HG03064 (cell line): ENCODE data around the gene ARID1A.

Source experiments
- ATAC-seq: cut with Tn5 transposase; IDR thresholded peaks from one replicate; pipeline ENCODE4 v1.9.1; 2021; ENCODE audit warnings: low read depth; ENCODE audit not compliant: unreplicated experiment

ARID1A gene

DNA sequence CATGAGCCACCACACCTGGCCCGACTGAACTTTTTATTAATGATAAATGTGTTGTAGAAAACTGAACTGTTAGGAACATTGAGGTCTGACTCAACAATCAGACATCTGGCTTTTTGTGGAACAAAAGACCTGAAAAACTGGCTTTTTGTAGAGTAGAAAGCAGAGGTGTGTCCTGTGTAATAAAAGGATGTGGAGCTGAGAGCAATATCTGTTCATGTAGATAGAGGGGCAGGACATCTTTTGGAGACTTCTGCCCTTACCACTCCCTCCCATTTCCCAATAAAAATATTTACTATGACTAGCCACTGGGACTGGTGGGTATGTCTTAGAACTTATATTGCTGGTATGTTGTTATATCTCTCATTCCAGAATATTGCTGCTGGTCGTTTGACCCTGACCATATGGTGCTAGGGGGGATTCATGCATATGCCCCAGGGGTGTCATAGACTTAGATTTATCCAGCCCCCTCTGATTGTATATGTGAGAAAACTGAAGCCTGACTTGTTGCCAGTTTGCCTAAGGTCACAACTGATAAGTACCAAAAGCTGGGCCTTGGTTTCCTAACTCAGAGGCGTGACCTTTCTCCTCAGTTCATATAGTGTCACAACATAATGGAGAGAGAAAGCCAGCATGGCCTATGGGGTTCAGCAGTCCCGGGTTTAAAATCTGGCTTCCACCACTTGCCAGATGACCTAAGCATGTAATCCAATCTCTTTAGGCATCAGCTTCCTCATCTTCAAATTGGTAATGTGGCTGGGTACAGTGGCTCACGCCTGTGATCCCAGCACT is 58.5 kb downstream of the ARID1A start:
- no peak for ATAC-seq

DNA sequence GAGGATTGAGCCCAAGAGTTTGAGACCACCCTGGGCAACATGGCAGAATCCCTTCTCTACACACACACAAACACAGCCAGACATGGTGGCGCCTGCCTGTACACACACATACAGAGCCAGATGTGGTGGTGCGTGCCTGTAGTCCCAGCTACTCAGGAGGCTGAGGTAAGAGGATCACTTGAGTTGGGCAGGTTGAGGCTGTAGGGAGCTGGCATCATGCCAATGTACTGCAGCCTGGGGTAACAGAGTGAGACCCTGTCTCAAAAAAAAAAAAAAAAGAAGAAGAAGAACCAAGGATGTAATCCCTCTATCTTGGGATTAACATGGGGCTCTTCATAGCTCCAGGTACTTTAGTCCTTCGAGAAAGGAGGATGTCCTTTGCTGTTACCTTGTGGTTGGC is 62.5 kb downstream of the ARID1A start:
- no peak for ATAC-seq

DNA sequence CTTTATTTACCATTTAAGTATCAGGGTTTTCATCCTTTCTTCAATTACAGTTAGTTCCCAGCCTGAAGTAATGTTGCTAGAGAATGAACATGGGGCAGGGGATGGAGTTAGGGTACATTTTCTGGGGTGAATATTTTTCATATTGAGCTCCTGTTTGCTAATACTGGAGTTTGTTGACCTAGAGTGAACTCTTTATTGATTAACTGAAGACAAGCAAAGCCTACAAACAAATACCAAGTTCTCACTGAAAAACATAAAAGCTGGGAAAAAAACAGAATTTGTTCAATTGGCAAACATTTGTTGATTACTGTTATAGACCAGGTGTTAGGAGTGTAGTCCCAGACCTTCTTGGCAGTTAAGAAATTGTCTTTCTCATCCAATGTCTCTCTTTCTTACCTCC is 63.7 kb downstream of the ARID1A start:
- ATAC-seq = no peak

DNA sequence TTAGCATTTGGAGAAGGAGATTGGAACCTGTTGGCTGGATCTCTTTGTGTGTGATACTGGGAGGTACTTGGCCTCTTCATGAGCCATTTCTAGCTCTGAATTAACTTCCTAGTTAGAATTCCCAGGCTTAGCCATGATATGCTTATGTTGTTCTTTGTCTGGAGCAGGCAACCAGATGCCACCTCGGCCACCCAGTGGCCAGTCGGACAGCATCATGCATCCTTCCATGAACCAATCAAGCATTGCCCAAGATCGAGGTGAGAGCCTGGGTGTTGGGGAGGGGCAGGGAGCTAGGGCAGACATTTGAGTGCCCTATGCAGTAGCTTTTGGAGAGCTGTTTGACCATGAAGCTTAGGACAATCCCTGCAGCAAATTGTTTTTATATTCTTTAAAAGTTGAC is 65.4 kb downstream of the ARID1A start:
- no peak for ATAC-seq

DNA sequence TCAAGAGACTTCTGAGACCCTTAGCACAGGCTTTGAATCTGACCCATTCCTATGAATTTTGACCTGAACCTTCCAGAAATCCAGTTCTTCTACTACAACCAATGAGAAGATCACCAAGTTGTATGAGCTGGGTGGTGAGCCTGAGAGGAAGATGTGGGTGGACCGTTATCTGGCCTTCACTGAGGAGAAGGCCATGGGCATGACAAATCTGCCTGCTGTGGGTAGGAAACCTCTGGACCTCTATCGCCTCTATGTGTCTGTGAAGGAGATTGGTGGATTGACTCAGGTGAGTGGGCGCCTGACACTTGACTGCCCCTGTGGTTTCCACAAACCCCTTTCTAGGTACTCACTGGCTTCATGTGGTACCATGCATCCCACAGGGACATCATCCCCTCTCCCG is 71.9 kb downstream of the ARID1A start:
- ATAC-seq = no peak

DNA sequence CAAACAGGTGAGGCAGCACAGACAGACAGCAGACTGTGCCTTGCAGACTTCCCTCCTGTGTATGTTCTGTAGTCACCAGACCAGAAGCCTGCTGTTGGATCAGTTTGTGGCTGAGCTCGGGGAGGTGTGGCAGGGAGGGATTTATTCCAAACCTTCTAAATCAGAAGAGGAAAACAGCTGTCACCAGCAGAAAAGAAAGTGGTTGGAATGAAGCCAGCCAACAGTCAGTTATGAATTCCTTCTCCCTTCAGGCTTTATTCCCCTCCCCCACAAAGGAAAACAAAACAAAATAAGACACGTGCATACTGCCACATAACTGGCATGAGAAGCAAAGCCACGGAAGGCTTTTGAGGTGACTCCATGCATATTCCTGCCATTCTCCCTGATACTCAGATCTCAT is 72.9 kb downstream of the ARID1A start:
- ATAC-seq = no peak

DNA sequence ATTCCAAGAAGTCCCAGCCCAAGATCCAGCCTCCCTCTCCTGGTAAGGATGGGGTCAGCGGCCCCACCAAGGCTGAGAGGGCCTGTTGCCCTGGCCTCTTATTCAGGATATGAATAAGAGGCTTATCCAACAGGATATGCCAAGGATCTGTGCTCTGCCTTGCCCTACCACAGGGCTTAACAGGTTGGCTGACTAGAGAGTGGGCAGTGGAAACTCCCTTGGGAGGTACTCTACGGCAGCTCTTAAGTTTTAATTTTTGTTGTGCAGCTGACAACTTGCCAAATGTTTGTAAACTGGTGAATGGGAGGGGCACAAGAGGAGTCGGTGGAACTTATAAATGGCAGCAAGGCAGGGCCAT is 75.4 kb downstream of the ARID1A start:
- no peak for ATAC-seq

DNA sequence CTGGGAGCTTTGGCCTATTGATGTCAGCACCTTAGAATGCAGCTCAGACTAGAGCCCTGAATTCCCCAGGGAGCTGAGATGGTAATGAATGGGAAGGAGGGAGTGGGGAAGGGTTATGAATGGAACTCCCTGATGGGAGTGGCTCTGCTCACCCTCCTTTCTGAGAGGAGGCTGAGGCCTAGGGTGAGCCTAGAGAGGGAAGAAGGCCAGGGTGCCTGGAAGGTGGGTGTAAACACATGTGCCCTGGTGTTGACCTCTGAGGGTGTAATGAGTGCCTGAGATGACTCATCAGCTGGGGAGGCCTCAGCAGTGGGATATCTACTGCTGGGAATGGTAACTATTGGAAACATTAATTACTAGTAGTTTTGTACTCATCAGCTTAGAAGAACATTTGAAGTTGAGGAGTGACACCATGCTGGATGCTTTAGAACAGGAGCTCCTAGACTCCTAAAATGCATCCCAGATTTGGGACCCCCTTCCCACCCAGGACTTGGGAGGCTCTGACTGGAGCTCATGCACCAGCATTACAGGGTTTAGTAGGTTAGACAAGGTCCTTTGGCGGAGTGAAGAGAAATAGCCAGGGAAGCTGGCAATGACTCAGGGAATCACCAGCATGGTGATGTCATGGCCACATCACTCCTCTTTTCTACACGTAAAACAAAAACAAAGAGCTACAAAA is 76.0 kb downstream of the ARID1A start:
- ATAC-seq = no peak

DNA sequence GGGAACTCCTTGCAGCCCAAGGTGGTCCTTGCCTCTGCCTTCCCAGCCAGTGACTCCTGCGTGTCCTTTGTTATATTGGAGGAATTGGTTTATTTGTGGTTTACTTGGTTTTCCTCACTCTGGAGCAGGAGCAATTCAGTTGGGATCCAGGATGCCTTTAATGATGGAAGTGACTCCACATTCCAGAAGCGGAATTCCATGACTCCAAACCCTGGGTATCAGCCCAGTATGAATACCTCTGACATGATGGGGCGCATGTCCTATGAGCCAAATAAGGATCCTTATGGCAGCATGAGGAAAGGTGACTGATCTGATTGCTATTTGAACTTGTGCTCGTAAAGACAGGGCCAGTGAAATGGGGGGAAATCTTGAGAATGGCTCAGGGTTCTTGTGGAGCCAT is 76.9 kb downstream of the ARID1A start:
- ATAC-seq = no peak

DNA sequence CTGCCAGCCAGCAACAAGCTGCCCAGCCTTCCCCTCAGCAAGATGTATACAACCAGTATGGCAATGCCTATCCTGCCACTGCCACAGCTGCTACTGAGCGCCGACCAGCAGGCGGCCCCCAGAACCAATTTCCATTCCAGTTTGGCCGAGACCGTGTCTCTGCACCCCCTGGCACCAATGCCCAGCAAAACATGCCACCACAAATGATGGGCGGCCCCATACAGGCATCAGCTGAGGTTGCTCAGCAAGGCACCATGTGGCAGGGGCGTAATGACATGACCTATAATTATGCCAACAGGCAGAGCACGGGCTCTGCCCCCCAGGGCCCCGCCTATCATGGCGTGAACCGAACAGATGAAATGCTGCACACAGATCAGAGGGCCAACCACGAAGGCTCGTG is 78.6 kb downstream of the ARID1A start:
- no peak for ATAC-seq

DNA sequence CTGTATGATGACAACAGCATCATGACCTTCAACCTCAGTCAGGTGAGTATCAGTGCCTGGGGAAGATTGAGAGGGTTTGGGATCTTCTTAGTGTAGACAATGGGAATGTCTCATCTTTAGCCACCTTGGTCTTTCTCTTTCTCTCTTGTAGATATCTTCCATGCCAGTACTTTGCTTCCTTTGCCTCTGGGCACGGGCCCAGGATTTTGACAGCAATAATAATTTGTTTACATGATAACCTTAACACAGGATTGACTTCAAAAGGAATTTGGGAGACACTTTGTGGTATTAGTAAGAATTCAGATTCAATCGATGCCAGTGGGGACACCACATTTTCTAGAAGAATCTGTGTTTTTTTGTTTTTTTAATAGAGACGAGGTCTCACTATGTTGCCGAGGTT is 79.9 kb downstream of the ARID1A start:
- ATAC-seq = no peak

DNA sequence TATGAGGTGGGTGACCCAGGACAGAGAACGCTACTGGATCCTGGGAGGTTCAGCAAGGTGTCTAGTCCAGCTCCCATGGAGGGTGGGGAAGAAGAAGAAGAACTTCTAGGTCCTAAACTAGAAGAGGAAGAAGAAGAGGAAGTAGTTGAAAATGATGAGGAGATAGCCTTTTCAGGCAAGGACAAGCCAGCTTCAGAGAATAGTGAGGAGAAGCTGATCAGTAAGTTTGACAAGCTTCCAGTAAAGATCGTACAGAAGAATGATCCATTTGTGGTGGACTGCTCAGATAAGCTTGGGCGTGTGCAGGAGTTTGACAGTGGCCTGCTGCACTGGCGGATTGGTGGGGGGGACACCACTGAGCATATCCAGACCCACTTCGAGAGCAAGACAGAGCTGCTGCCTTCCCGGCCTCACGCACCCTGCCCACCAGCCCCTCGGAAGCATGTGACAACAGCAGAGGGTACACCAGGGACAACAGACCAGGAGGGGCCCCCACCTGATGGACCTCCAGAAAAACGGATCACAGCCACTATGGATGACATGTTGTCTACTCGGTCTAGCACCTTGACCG is 83.4 kb downstream of the ARID1A start:
- ATAC-seq = no peak

DNA sequence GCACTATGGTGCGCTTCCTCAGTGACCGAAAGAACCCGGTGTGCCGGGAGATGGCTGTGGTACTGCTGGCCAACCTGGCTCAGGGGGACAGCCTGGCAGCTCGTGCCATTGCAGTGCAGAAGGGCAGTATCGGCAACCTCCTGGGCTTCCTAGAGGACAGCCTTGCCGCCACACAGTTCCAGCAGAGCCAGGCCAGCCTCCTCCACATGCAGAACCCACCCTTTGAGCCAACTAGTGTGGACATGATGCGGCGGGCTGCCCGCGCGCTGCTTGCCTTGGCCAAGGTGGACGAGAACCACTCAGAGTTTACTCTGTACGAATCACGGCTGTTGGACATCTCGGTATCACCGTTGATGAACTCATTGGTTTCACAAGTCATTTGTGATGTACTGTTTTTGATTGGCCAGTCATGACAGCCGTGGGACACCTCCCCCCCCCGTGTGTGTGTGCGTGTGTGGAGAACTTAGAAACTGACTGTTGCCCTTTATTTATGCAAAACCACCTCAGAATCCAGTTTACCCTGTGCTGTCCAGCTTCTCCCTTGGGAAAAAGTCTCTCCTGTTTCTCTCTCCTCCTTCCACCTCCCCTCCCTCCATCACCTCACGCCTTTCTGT is 84.6 kb downstream of the ARID1A start:
- ATAC-seq = no peak

DNA sequence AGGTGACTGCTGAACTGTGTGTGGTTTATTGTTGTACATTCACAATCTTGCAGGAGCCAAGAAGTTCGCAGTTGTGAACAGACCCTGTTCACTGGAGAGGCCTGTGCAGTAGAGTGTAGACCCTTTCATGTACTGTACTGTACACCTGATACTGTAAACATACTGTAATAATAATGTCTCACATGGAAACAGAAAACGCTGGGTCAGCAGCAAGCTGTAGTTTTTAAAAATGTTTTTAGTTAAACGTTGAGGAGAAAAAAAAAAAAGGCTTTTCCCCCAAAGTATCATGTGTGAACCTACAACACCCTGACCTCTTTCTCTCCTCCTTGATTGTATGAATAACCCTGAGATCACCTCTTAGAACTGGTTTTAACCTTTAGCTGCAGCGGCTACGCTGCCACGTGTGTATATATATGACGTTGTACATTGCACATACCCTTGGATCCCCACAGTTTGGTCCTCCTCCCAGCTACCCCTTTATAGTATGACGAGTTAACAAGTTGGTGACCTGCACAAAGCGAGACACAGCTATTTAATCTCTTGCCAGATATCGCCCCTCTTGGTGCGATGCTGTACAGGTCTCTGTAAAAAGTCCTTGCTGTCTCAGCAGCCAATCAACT is 85.5 kb downstream of the ARID1A start:
- no peak for ATAC-seq

DNA sequence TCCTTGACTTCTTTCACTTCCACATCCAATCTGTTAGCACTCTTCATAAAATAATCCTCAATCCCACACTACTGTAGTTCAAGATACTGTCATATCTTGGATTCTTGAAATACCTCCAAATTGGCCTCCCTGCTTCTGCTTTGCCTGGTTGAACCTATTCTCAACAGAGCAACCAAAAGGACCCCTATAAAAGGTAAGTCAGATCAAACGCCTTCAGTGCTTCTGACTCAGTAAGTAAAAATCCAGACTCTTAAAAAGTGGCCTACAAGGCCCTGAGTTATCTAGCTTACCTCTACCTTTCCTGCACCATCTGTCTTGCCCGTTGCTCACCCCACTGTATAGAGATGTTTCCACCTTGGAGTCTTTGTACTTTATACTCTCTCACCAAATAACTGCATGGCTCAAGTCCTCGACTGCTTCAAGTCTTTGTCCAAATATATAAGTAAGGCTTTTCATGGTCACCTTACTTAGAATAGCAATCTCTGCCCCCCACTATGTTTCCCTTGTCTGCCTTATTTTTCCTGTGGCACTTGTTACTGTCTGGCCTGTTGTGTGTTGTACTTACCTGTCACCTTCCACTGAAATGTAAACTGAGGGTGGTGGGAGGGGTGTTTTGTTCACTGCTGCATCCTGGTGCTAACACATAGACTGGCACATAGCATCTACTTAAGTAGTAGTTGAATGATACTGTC is 86.9 kb downstream of the ARID1A start:
- ATAC-seq = no peak

DNA sequence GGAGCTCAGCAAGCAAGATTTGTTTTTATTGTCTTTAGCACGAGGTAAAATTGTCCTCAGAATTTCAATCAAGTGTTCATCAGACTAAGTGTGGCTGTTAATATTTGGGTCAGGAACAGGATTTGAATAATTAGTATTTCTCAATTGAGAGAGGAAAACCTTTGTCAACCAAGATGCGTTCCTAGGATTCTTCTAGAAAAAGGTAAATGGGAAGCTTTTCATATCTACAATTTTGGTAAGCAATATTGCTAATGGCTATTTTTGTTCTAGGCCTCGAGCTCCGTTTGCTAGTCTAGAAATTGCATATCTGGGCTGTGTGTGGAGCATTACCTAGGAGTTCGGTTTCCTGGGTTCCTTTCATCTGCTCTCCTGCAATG is 87.8 kb downstream of the ARID1A start:
- no peak for ATAC-seq

DNA sequence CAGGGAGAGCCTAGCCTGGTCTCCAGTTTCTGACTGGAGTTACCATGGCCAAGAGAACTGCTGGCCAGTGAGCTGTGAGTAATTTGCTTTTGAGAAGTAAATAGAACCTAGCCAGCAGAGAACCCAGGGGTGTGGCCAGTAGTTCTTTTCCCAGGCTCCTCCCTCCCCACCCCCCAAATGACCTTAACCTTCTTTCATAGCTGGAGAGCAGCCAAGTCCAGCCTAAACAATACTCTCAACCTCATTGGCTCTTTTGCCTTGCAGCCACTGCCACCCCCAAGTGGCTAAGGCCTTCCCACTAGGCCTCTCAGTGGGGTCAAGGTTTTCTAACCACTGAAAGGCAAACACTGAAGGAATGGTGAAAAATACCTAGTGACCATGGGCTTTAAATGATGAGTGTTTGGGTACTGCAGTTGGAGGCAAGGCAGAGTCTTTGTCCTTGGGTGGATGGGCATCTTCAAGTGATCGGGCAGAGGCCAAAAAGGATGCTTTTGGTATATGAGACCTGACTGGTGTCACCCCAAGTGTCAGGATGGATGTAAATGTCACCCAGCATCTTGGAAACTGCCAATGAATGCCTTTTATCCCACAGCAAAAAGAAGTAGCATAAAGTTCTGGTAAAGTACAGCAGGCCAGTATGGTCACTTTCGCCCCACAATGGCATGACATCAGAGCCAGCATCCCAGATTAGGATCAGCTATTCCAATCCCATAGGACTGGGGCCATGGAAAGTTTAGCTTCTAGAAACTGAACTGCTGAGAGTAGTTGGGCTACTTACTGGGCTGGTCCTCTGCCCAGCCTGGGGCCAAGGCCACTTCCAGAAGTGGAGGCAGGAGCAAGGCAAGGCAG is 88.4 kb downstream of the ARID1A start:
- no peak for ATAC-seq

DNA sequence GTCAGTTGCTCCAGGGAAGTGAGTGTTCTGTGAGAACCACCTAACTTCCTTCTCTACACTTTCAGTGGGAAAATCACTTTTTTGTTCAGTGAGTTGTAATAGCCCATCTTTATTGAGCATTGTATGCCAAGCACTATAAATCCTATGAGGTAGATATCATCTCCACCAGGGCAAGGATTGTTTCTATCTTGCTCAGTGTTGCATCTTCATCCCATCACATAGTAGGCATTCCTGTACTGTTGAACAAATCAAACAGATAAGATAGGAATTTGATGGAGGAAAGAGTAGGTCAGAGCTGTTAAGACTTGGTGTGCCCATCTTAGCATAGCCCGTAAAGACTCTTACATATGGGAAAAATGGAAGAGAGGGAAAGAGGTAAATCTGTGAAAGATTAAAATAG is 89.1 kb downstream of the ARID1A start:
- ATAC-seq = no peak

DNA sequence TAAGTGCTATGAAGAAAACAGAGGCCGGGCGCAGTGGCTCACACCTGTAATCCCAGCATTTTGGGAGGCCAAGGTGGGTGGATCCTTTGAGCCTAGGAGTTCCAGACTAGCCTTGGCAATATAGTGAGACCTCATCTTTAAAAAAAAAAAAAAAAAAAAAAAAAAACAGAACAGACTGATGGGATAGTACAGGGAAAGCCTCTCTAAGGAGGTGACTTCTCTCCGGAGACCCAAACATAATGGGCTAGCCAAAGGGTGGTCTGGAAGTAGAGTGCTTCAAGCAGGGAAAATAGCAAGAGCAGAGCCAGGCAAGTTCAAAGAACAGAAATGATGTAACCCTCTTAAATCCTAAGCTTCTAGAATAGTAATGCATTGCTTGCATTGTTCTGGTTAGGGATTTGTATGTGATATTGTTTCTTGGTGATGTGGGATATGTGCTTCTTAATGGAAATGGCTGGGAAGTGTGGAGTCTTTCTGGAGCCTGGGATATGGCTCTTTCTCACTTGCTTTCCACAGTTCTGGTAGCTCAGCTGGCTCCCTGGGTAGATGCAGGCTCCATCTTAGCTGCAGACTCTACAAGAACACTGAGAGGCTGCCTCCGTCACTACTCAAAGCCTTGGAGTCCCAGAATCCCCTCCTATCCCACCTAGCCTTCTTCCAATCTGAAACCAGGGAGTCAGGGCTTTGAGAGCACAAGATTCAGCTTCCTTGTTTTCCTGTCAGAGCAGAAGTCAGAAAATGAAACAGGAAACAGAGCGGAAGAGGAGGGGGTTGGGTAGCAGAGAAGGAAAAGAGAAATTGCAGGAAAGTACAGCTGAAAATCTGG is 90.0 kb downstream of the ARID1A start:
- ATAC-seq = no peak
